Erythroblast (primary cell): ENCODE measurements around the gene SEC62.

ENCODE experiments used
- GATA1 ChIP-seq: IDR thresholded peaks from 2 replicates; pipeline ENCODE4 v1.6.1; 2011; ENCODE audit warnings: low read depth, mild to moderate bottlenecking, control low read depth, low read length, moderate library complexity
- POLR2A ChIP-seq: IDR thresholded peaks from 2 replicates; pipeline ENCODE4 v1.6.1; 2011; ENCODE audit warnings: mild to moderate bottlenecking, low read length

- TF ChIP-seq POLR2A, result no peak
- TF ChIP-seq GATA1, result no peak
Measured at GRCh38 chr3:170046269-170047132, 79.9 kb downstream of the SEC62 start.
